GM12874 (cell line): ENCODE measurements around the gene IL21R.

Experiments used
- CTCF ChIP-seq: IDR thresholded peaks from 2 replicates; pipeline ENCODE4 v1.5.1; 2011; ENCODE audit warnings: low read depth, mild to moderate bottlenecking, control low read depth, low read length, moderate library complexity; ENCODE audit not compliant: insufficient read depth

Gene IL21R

GRCh38 chr16:27377666-27378485, 24.1 kb upstream of the IL21R start:
- TF ChIP-seq CTCF, result no peak

GRCh38 chr16:27378871-27379481, 23.0 kb upstream of the IL21R start:
- no peak for TF ChIP-seq CTCF

- TF ChIP-seq CTCF, result no peak
Observed at GRCh38 chr16:27379919-27380318, 22.1 kb upstream of the IL21R start.

- TF ChIP-seq CTCF, result no peak
Observed at GRCh38 chr16:27381236-27381635, 20.7 kb upstream of the IL21R start.

- no peak for TF ChIP-seq CTCF
Observed at GRCh38 chr16:27381974-27382855, 19.8 kb upstream of the IL21R start.

- no peak for TF ChIP-seq CTCF
Observed at GRCh38 chr16:27383556-27384243, 18.3 kb upstream of the IL21R start.
